ENCODE results near the gene SPACA4.

DNA sequence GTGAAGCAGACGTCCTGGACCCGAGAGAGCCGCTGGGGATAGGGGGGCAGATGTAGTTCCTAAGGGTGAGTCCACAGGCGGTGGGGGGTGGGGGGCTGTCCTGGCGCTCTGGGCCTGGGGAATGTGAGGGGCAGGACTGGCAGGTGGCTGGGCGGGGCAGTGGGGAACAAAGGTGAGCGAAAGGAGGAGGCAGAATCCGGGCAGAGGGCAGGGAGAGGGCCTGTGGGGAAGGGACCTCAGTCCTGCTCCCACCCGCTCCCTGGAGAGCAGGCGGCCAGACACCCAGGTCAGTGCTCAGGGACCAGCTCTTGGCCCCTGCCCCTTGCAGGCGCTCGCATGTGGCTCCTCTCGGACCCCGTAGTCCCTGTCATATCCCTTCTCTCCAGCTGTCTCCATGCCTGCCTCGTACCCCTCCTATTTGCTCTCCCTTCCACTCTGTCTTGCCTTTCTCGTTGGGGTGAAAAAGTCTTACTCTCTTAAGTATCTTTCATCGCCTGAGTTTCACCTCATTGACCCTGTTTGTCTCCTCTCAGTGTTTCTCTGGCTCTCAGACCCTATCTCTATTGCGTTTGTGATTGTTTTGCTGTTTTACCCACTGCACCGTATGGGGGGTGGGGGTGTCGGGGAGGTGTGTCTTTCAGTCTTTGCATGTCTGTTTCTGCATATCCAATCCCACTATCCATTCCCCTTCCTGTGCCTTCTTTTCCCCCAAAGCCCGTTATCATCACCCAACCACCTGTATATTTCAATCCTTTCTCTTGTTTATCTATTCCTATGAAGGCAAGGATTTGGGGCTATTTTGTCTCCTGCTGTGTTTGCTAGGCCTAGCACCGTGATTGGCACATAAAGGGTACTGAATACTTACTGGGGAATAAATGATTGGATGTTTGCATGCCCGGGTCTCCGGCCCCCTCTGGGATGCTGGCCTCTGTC is 18.5 kb downstream of the SPACA4 start:
- no peak for TF ChIP-seq ARNT (IDR thresholded peaks at IDR 0.05)
- TF ChIP-seq SP1 (IDR thresholded peaks at IDR 0.05), result no peak
- no peak for TF ChIP-seq TARDBP (IDR thresholded peaks at IDR 0.05)
- TF ChIP-seq BHLHE40 (IDR thresholded peaks at IDR 0.05; ENCODE audit: borderline replicate concordance), result no peak
- TF ChIP-seq FOXA1 (IDR thresholded peaks at IDR 0.05), result no peak
- TF ChIP-seq, protein P1, sequence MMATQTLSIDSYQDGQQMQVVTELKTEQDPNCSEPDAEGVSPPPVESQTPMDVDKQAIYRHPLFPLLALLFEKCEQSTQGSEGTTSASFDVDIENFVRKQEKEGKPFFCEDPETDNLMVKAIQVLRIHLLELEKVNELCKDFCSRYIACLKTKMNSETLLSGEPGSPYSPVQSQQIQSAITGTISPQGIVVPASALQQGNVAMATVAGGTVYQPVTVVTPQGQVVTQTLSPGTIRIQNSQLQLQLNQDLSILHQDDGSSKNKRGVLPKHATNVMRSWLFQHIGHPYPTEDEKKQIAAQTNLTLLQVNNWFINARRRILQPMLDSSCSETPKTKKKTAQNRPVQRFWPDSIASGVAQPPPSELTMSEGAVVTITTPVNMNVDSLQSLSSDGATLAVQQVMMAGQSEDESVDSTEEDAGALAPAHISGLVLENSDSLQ (IDR thresholded peaks at IDR 0.05), result no peak
- no peak for TF ChIP-seq LEF1 (IDR thresholded peaks at IDR 0.05; ENCODE audit: borderline replicate concordance)

Data from HEK293T (cell line).